HG03039 (cell line): ENCODE measurements around the gene ERVW-1.

Source experiments
- ATAC-seq: cut with Tn5 transposase; IDR thresholded peaks from one replicate; pipeline ENCODE4 v1.9.1; 2021; ENCODE audit warnings: mild to moderate bottlenecking, moderate library complexity; ENCODE audit not compliant: unreplicated experiment

Gene ERVW-1

DNA sequence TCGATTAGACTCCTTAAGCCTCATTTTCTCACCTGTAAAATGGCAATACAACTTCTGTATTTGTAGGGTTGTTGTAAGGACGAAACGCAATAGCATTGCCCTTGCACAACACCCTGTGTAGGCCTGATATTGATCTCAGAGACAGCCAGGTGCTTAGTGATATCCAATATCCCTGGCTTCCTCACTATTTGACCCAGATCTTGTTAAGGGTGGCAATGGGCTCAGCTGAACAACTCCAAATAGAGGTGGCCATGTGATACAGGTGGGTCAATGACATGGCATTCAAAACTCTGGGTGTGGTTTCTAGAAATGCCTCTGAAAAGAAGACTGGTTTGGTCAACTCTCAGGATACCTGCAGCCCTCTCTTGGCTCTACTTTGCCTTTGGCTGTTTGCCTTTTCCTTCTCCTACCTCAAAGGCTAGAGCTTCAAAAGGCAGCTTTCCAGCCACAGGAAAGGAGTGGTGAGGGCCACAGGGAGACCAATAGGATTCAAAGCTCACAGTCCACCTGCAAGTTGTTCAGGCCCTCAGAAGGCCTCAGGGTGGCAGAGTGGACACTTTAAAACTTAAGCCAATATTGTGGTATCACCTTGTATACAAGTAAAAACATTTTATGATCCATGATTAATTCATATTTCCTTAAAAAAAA lies 45.3 kb downstream of the ERVW-1 start:
- no peak for ATAC-seq

DNA sequence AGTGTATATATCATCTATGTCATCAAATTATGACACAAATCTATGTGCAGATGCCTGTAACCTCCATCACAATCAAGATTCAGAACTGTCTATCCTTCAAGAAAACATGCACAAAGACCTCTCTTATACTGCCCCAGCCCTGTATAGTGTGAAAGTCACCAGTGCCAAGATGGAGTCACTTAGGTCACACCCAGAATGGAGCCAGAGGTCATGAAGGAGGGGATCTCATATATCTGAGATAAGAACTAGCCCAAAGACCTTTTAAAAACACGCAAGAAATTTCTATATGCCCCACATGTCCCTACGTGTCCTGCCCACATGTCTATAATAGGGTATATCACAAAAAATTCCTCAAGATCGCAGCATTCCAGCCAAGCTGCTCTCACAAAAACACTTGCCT lies 50.6 kb downstream of the ERVW-1 start:
- no peak for ATAC-seq

DNA sequence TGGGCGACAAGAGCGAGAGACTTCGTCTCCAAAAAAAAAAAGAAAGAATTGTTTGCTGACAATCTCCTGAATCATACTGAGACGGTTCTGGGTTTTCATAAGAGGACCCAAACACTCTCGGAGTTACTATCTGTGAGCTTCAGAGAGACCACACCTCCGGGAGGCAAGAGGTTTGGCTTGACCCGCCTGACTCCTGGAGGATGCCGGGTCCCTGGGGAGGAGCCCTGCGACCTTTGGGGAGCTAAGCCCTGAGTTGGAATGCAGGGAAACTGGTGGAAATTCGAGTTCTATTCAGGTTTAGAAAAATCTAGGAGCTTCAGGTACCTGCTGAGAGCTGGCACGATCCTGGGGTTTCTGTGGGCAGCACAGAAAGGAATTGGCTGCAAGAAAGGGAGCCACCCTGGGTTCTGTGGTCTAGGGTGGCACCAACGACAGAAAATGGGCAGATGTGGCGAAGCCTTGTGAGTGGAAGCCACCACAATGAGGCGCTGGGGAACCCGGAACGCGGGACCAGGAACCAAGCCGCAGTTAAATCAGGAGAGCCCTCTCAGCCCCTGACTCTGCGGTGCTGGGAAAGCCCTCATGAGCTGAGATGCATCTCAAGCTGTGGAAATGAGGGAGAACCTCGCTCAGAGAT lies 52.3 kb downstream of the ERVW-1 start:
- ATAC-seq: no peak

DNA sequence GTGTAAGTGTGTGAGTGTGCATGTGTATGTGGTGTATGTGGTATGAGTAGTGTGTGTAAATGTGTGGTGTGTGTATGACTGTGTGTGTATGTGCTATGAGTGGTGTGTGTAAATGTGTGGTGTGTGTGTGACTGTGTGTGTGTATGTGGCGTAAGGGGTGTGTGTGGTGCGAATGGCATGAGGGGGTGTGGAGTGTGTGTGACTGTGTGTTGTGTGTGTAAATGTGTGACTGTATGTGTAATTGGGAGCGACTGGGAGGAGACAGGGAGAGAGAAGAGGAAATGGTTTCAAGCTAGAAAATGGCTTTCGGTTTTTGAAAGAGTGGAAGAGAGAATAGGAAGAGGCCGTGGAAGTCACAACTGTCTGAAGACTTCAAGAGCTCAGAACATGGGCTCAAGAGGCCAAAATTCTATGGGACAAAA lies 54.0 kb downstream of the ERVW-1 start:
- ATAC-seq: no peak

DNA sequence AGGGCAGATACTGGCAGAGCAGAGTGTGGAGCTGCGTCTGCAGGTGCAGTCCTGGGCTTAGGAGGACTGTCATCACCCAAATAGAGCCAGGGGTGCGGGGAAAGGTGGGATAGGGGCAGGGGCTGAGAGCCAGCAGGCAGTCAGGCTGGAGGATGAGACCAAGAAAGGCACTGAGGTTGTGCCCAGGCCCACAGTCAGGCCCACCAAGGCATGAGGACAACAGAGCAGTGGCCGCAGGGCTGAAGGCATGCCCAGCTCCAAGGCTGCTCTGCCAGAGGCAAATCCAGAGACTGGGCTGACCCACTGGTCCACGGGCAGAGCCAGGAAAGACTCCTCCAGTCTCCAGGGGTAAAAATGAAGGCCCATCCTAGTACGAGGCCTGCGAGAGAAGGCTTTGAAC lies 54.8 kb downstream of the ERVW-1 start:
- no peak for ATAC-seq

DNA sequence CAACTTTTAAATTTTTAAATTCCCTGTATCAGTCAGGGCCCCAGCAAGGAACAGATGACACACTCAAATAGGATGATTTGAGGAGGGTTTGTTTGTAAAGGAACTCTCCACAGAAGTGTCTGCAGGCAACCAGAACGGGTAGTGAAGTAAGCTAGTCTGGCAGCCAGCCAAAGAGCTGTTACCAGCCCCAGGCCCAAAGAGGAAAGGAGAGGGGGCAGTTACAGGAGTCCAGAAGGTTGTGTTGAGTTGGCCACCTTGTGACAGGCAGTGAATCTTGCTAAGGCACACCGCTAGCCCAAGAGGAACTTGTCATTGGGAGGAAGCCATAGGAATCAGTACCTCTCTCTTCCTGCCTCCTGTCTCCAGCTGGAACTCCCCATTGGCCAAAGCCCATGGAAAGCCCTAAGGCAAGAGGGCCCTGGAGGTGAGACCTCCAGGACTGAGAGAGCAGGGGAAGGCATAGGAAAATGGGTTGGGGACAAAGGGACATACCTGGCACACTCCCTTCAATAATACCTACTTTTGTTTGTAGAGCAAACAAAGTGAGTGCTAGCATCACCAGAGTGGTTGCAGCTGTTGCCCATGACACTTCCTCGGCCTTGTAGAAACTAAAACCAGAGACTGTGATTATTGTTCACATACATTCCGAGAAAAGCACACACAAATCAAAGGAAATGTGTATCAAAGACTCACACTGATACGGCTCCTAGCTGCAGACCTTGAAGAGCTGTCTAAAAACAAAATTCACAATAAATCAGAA lies 55.9 kb downstream of the ERVW-1 start:
- no peak for ATAC-seq
